ENCODE measurements around the gene MAGED4B. TPM values are rescaled to one million over a fixed set of nuclear protein-coding genes. Genes with fewer than 3 reads are reported as not detected.
"Not testable (repeated sequence)": the region's sequence is repeated elsewhere in the genome, so short reads cannot be mapped to it uniquely, and the experiment has no call there.

The MAGED4B gene
- total RNA-seq (1 to 10 TPM in 4 of 9 donors, under 1 TPM in 3, not detected in 2; 0.45 to 4.2 (median 1.4) TPM), polyA plus RNA-seq (1 to 10 TPM in 1 of 2 donors, under 1 TPM in 1; 0.51 to 1.6 TPM)
- long read RNA-seq, donor 1, partial matches to known transcripts: 1 of 1 reads
- long read RNA-seq, donor 1, other reads (novel, unspliced or antisense): 0 of 1 reads
- long read RNA-seq, donor 2: 0 reads
- long read RNA-seq, donor 3, partial matches to known transcripts: 0 of 1 reads
- long read RNA-seq, donor 3, other reads (novel, unspliced or antisense): 0 of 1 reads

GRCh38 chrX:52068666-52069640 is at the start of gene MAGED4B:
Gene MAGED4B, minus strand, starts transcription at chrX:52069183. Its CDS starts 1,011 bp downstream, at chrX:52068172.
- ATAC-seq: peak in 1 of 4 donors; percentile 52
- no CpG with 5 or more reads among the region's 56 CpGs for WGBS, 4 donors
- H3K27me3 ChIP-seq; H3K4me3 ChIP-seq; H3K9me3 ChIP-seq; H3K27ac ChIP-seq; DNase-seq; H3K36me3 ChIP-seq; intact Hi-C loops (cut with DNase I); H3K4me1 ChIP-seq: not testable (repeated sequence)

DNA sequence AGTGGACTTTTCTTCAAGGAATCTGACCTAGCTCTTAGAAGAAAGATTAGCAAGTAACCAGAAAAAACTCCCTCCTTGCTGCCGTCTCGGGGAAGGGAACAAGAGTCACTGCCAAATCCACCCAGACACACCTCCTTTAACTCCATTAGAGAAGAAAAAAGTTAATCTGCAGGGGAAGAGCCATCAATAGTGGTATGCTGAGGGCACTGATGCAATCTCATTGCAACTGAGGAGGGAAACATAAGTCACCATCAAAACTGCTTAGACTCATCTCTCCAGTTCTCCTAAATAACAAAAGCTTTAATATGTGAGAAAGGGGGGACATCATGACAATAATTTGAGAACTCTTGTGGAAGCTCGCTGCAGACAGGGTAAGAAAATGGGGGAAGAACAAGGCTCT is 49.3 kb upstream of the MAGED4B start:
- WGBS, 4 donors: 50 to 54% (median 52%) methylated on average over 3 of the region's 3 CpGs

GRCh38 chrX:52082578-52082977 is 13.6 kb upstream of the MAGED4B start:
- TF ChIP-seq CTCF (IDR thresholded peaks at IDR 0.05) (no peak), POLR2A (IDR thresholded peaks at IDR 0.05) (no peak)
- Histone ChIP-seq H3K4me3 (no peak overlapping the region), H3K27me3 (peaks cover 0 to 2% (median 0%) of the 10 kb centered on the region in 9 donors), H3K4me1 (no peaks in the 10 kb centered on the region), H3K27ac (no peak overlapping the region), H3K36me3 (no peaks in the 10 kb centered on the region), H3K9me3 (peaks cover 0 to 4% (median 0%) of the 10 kb centered on the region in 12 donors)
- WGBS, 4 donors: 61 to 72% (median 66%) methylated on average over 4 of the region's 4 CpGs
- intact Hi-C loops (cut with DNase I): no loop called here
- no peak for DNase-seq
- no peak for ATAC-seq

More for the DNA sequence above, 49.3 kb upstream of the MAGED4B start:
- Histone ChIP-seq H3K27ac (no peak overlapping the region), H3K36me3 (no peaks in the 10 kb centered on the region), H3K4me3 (no peak overlapping the region), H3K9me3 (no peaks in the 10 kb centered on the region), H3K27me3 (no peaks in the 10 kb centered on the region), H3K4me1 (no peaks in the 10 kb centered on the region)
- no peak for ATAC-seq
- intact Hi-C loops (cut with DNase I): no loop called here
- DNase-seq: no peak
- TF ChIP-seq CTCF (IDR thresholded peaks at IDR 0.05) (no peak), POLR2A (IDR thresholded peaks at IDR 0.05) (no peak)

- H3K4me3 ChIP-seq: no peak overlapping the region
- TF ChIP-seq POLR2A (IDR thresholded peaks at IDR 0.05) (no peak), CTCF (IDR thresholded peaks at IDR 0.05) (no peak)
- no peaks in the 10 kb centered on the region for H3K4me1 ChIP-seq
- H3K27ac ChIP-seq: no peak overlapping the region
- no peaks in the 10 kb centered on the region for H3K9me3 ChIP-seq
- intact Hi-C loops (cut with DNase I): no loop called here
- H3K27me3 ChIP-seq: peaks cover 0 to 4% (median 0%) of the 10 kb centered on the region in 9 donors
- DNase-seq: no peak
- no peaks in the 10 kb centered on the region for H3K36me3 ChIP-seq
- 0 to 69% (median 48%) methylated on average over 1 of the region's 1 CpG for WGBS, 4 donors
- ATAC-seq: no peak
Measured at GRCh38 chrX:52078131-52078530, 9.1 kb upstream of the MAGED4B start.

DNA sequence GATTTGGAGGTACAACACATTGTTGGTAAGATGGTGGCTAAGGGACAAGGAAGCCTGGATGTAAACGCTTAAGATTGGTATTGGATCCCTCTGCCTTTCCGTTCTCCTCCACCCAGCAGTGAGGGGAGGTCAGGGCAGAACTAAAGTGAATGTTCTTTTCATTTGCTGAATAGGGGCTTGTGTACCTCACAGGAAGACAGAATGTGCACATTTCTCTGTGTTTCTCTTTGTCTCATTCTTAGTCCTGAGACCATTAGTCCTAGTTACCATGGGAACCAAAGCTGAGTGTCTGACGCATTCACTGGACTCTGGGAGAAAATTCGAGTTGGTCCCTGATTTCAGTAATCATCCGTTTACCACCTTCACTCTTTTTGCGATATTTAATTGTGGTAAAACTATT is 26.7 kb downstream of the MAGED4B start:
- H3K27ac ChIP-seq; DNase-seq; H3K9me3 ChIP-seq; ATAC-seq; H3K4me1 ChIP-seq; H3K36me3 ChIP-seq; intact Hi-C loops (cut with DNase I); H3K4me3 ChIP-seq; H3K27me3 ChIP-seq: not testable (repeated sequence)
- WGBS, 4 donors: no CpG with 5 or more reads among the region's 6 CpGs
